Left renal cortex interstitium (tissue), 4 donors: ENCODE measurements around the gene ARHGEF25. TPM values are rescaled to one million over a fixed set of nuclear protein-coding genes. Genes with fewer than 3 reads are reported as not detected.
"Not testable (repeated sequence)": the region's sequence is repeated elsewhere in the genome, so short reads cannot be mapped to it uniquely, and the experiment has no call there.

ENCODE experiments used
- DNase-seq, 4 donors: peaks; one replicate each; pipeline ENCODE4 v3.0.0-alpha.2; 2013; ENCODE audit warnings: low read depth in 4 of 4, low spot score in 2 of 4, missing footprints in 1 of 4
- polyA plus RNA-seq, 4 donors: library from polyadenylated mRNA; unstranded; fragments of 120-200 nt; gene quantifications; one replicate each; pipeline ENCODE4 v1.2.1, GENCODE V29; 2013; ENCODE audit not compliant: insufficient read length in 4 of 4

ARHGEF25 gene
- polyA plus RNA-seq, 4 donors, result 29.2 to 38.3 (median 34.6) TPM

GRCh38 chr12:57632958-57633840, 22.0 kb downstream of the ARHGEF25 start, which contains the start of gene B4GALNT1:
TSS of gene B4GALNT1 (minus strand) at chr12:57633201. CDS start at chr12:57632132, 1,069 bp downstream.
- DNase-seq, result no peak

- DNase-seq, result not testable (repeated sequence)
Measured at GRCh38 chr12:57636731-57637130, 25.5 kb downstream of the ARHGEF25 start.

GRCh38 chr12:57637364-57637763, 26.1 kb downstream of the ARHGEF25 start:
- no peak for DNase-seq

GRCh38 chr12:57638096-57638495, 26.9 kb downstream of the ARHGEF25 start:
- no peak for DNase-seq

GRCh38 chr12:57640175-57641042, 29.2 kb downstream of the ARHGEF25 start:
- DNase-seq, result no peak

GRCh38 chr12:57641699-57642442, 30.6 kb downstream of the ARHGEF25 start:
- no peak for DNase-seq

- not testable (repeated sequence) for DNase-seq
Measured at GRCh38 chr12:57645990-57646658, 34.9 kb downstream of the ARHGEF25 start.

GRCh38 chr12:57646659-57647049, 35.4 kb downstream of the ARHGEF25 start:
- not testable (repeated sequence) for DNase-seq

- DNase-seq, result no peak
Measured at GRCh38 chr12:57654042-57654441, 42.8 kb downstream of the ARHGEF25 start.

GRCh38 chr12:57655541-57656240, 44.5 kb downstream of the ARHGEF25 start:
- DNase-seq, result no peak

- DNase-seq, result not testable (repeated sequence)
Measured at GRCh38 chr12:57656408-57656807, 45.2 kb downstream of the ARHGEF25 start.

- DNase-seq, result no peak
Measured at GRCh38 chr12:57657744-57658143, 46.5 kb downstream of the ARHGEF25 start.

- no peak for DNase-seq
Measured at GRCh38 chr12:57658890-57659289, 47.7 kb downstream of the ARHGEF25 start.

- no peak for DNase-seq
Measured at GRCh38 chr12:57661376-57661775, 50.1 kb downstream of the ARHGEF25 start.

GRCh38 chr12:57665066-57665820, 54.0 kb downstream of the ARHGEF25 start:
- not testable (repeated sequence) for DNase-seq
